Activated T-cell treated with anti-CD3 and anti-CD28 coated beads, Interleukin-2, amount 50 U/mL, for 72 hours (primary cell): Measurements from ENCODE around the gene SCGB3A2. TPM values are rescaled to one million over a fixed set of nuclear protein-coding genes. Genes with fewer than 3 reads are reported as not detected.
A peak's percentile ranks its signal among the peaks of the same experiment; 100 is the strongest.

Experiments
- ATAC-seq, 2 donors: fragments of 150-1000 bp; cut with Tn5 transposase; replicated peaks in 1 of 2; 2 replicates each; pipeline ENCODE4 v1.10.0; 2021; ENCODE audit warnings: moderate library complexity in 2 of 2, mild to moderate bottlenecking in 1 of 2
- DNase-seq, 2 donors: peaks; one replicate each; pipeline ENCODE4 v3.0.0; 2021 to 2022; ENCODE audit warnings: mixed read lengths in 1 of 2
- H3K27ac Mint-ChIP-seq: one replicate; pipeline ENCODE4 v1.8.0; 2022; ENCODE audit warnings: mild to moderate bottlenecking, moderate library complexity, mixed read lengths
- H3K27me3 Mint-ChIP-seq: one replicate; pipeline ENCODE4 v1.8.0; 2022; ENCODE audit warnings: low read depth, mixed read lengths
- H3K36me3 Mint-ChIP-seq, 2 donors: one replicate each; pipeline ENCODE4 v1.8.0; 2022; ENCODE audit warnings: mixed read lengths in 2 of 2, mild to moderate bottlenecking in 1 of 2; ENCODE audit not compliant: insufficient read depth in 2 of 2
- H3K4me1 Mint-ChIP-seq: one replicate; pipeline ENCODE4 v1.8.0; 2022; ENCODE audit warnings: low read depth, mixed read lengths
- H3K4me3 Mint-ChIP-seq, 2 donors: one replicate each; pipeline ENCODE4 v1.8.0; 2022; ENCODE audit warnings: mild to moderate bottlenecking in 2 of 2, mixed read lengths in 2 of 2, moderate library complexity in 2 of 2
- H3K9me3 Mint-ChIP-seq, 2 donors: one replicate each; pipeline ENCODE4 v1.8.0; 2022; ENCODE audit warnings: mixed read lengths in 2 of 2
- total RNA-seq, 2 donors: library from RNA; stranded (reverse); gene quantifications; one replicate each; pipeline ENCODE4 v1.2.3, GENCODE V29; 2022

Gene SCGB3A2
- total RNA-seq, 2 donors from 2014 or later: not detected

DNA sequence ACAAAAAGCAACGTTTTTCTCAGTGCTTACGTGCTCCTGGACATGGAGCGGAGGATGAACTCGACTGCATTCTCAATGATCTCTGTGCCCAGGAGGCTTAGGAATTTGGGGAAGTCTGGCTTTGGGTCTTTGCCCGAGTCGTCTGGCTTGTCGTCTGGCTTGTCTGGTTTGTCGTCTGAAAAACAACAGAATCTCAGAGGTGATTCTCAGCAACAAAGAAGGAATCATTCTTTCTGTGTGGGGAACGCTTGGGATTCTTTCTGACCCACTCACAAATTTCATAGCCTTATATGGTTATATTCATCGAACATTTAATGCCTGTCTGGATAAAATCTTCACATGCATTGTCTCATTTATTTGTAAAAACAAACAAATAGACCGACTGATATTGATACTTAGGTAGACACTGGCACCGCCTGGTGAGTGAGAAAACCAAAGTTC, 23.1 kb downstream of the SCGB3A2 start:
- no peak for ATAC-seq
- no peaks in the 10 kb centered on the region for H3K36me3 Mint-ChIP-seq
- H3K9me3 Mint-ChIP-seq: no peaks in the 10 kb centered on the region
- H3K4me1 Mint-ChIP-seq: no peaks in the 10 kb centered on the region
- no peaks in the 10 kb centered on the region for H3K27me3 Mint-ChIP-seq
- H3K27ac Mint-ChIP-seq: no peak overlapping the region
- DNase-seq: no peak
- H3K4me3 Mint-ChIP-seq: no peak overlapping the region

DNA sequence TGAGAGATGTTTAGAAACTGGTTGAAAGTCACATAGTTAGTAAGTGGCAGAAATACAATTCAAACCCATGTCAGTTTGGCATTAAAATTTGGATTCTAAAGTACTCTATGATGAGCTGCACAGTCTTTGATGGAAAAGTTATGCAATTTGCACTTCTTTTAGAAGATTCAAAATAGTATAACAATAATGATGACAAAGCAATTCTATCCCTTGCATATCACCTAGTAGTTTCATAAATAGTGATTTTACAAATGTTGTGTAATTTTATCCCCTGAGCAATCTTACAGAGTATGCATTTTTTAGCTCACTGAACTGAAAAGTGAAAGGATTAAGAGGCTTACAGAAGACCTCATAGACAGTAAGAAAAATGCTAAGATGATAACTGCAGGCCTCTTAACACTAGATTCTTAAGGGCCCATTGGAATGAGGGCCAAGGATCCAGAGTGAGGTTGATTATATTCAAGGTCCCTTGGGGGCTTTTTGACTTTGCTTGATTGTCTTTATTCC, 24.2 kb downstream of the SCGB3A2 start:
- Mint-ChIP-seq H3K36me3 (no peaks in the 10 kb centered on the region), H3K4me3 (no peak overlapping the region), H3K27me3 (no peaks in the 10 kb centered on the region), H3K9me3 (no peaks in the 10 kb centered on the region), H3K4me1 (no peaks in the 10 kb centered on the region), H3K27ac (no peak overlapping the region)
- no peak for ATAC-seq
- DNase-seq: no peak

DNA sequence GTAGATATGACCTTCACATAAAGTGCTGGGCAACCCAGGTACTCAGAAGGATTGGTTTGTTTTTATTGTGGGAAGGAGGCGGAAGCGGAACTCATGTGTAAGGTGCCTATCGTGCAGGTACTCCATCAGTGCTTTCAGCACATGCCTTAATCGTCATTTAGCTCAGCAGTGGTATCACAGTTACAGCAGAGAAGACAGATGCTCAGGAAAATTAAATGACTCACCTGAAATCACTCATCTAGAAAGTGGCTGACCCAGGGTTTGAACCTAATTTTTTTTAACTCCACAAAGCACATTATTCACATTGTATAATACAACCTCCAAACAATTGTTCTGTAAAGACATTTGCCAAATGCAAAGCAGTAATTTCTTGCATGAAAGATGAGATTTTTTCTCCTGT, 25.6 kb downstream of the SCGB3A2 start:
- Mint-ChIP-seq H3K9me3 (no peaks in the 10 kb centered on the region), H3K4me3 (no peak overlapping the region), H3K27ac (no peak overlapping the region), H3K4me1 (no peaks in the 10 kb centered on the region), H3K36me3 (no peaks in the 10 kb centered on the region), H3K27me3 (no peaks in the 10 kb centered on the region)
- DNase-seq (no peak), ATAC-seq (peak in 1 of 2 donors; percentile 28)

DNA sequence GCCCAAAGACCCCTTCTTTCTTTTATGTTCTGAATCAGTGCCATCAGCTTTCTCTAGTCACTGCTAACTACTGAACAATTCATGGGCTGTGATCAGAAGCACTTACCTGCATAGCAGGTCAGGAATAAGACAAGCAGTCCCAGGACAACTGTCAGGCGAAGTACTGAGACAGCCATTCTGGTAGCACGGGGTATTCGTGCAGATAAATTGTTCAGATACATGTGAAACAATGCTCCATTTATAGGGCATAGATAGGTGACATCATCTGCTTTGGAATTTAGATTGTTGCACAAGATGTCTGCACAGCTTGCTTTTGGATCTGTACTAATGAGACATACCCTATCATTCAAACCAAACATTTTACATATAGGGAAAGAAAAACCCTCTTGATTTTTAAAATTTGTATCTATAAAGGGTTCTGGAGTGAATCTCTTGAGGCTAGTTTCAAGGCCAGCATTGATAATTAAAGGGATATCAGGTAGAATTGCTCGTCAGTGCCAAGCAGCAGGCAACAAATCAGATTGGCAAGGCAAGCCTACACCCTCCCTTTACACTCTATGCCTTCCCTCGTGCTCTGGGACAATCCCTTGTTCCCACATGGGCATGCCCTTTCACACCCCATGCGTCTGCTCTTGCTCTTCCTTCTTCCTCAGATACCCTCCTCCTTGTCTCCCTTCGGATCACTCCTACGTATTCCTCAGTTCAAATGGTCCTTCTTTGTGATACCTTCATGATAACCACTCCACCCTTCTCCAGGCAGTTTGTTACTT, 28.0 kb downstream of the SCGB3A2 start, which contains the start of gene C5orf46:
TSS of gene C5orf46 (minus strand) at position 213 of the 770 bp plus-strand sequence. CDS start at position 176, 37 bp downstream.
- no peaks in the 10 kb centered on the region for H3K9me3 Mint-ChIP-seq
- no peak for ATAC-seq

DNA sequence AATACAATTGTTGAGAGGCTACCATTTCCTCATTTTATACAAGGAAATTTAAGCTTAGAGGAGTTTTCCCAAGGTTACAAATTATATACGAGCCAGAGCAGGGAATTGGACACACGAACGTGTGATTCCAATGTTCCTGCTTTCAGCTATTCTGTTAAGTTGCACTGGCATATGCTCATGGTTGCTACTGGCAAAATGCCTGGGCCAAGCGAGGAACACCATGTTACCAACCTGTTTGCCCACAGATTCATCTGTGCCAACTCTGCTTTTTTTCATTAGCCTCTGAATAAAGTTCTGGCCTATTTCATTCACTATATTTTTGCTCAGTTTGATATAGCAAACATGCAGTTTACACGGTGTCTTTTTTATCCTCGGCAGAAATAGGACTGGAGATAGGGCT, 32.9 kb downstream of the SCGB3A2 start:
- DNase-seq (no peak), ATAC-seq (no peak)
- no peaks in the 10 kb centered on the region for H3K36me3 Mint-ChIP-seq
- no peaks in the 10 kb centered on the region for H3K4me1 Mint-ChIP-seq
- H3K4me3 Mint-ChIP-seq: no peak overlapping the region
- H3K27me3 Mint-ChIP-seq: no peaks in the 10 kb centered on the region
- H3K27ac Mint-ChIP-seq: no peak overlapping the region
- no peaks in the 10 kb centered on the region for H3K9me3 Mint-ChIP-seq

More for the DNA sequence above, 28.0 kb downstream of the SCGB3A2 start, which contains the start of gene C5orf46:
- DNase-seq: no peak
- Mint-ChIP-seq H3K4me3 (no peak within 1 kb of the TSS), H3K27me3 (no peaks in the 10 kb centered on the region), H3K27ac (no peak within 1 kb of the TSS), H3K36me3 (no peaks in the 10 kb centered on the region), H3K4me1 (no peaks in the 10 kb centered on the region)

DNA sequence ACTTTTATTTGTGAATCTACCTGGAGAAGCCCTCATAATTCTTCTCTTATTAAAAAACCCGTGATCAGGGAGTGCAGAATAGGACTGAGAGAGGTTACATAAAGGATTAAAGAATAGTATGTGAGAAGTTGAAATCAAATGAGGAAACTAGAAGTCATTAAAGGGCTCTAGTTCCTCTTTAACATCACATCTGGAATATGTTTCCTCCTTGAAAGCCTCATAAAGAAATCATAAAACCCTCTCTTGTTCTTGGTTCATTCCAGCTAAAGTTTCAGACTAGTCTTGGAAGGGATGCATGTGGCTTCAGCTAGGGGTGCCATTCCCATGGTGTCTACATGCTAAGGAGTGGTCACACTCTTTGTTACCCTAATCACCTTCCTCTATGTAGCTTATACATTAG, 33.5 kb downstream of the SCGB3A2 start:
- Mint-ChIP-seq H3K4me3 (no peak overlapping the region), H3K36me3 (no peaks in the 10 kb centered on the region)

DNA sequence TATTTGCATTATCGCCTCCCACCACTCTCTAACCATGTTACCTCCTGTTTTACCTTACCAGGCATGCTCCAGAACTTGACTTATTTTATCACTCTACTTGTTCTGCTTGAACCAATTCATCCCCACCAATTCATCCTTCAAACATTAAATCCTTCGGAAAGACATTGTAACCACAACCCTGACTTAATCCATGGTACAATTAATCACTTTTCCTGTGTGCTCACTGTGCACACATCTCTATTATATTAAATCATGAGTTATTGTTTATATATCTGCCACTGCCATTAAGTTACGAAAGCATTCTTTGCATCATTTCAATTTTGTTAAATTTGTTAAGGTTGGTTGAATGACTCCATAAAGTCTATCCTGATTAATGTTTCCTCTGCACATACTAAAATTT, 35.3 kb downstream of the SCGB3A2 start:
- H3K27me3 Mint-ChIP-seq: no peaks in the 10 kb centered on the region
- H3K9me3 Mint-ChIP-seq: no peaks in the 10 kb centered on the region
- no peak overlapping the region for H3K4me3 Mint-ChIP-seq
- H3K27ac Mint-ChIP-seq: no peak overlapping the region
- H3K4me1 Mint-ChIP-seq: no peaks in the 10 kb centered on the region
- ATAC-seq: no peak
- DNase-seq: no peak
- H3K36me3 Mint-ChIP-seq: no peaks in the 10 kb centered on the region

More for the DNA sequence above, 33.5 kb downstream of the SCGB3A2 start:
- no peak for ATAC-seq
- Mint-ChIP-seq H3K27ac (no peak overlapping the region), H3K27me3 (no peaks in the 10 kb centered on the region), H3K4me1 (no peaks in the 10 kb centered on the region), H3K9me3 (no peaks in the 10 kb centered on the region)
- DNase-seq: no peak

DNA sequence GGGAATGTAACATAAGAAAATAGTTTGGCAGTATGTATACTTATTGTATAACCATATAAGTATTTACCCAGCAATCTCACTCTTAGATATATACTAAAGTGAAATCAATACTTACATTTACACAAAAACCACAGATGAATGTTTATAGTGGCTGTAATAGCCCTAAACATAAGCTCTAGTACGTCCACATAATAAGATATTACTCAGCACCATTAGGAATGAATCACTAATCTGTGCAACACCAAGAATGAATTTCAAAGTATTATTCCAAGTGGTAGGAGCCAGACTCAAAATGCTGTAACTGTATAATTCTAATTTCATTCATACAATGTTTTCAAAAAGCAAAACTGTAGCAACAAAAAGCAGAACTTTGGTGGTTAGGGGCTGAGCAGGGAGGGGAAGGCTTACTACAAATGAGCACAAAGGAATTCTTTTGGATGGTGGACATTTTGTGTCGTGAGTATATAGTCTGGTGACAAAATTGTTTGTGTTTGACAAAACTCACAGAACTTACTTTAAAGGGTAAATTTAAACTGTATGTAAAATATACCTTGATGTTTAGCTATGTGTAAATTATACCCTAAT, 39.7 kb downstream of the SCGB3A2 start:
- Mint-ChIP-seq H3K27ac (no peak overlapping the region), H3K9me3 (no peaks in the 10 kb centered on the region), H3K36me3 (no peaks in the 10 kb centered on the region), H3K4me1 (no peaks in the 10 kb centered on the region), H3K4me3 (no peak overlapping the region), H3K27me3 (no peaks in the 10 kb centered on the region)
- ATAC-seq: no peak
- no peak for DNase-seq

DNA sequence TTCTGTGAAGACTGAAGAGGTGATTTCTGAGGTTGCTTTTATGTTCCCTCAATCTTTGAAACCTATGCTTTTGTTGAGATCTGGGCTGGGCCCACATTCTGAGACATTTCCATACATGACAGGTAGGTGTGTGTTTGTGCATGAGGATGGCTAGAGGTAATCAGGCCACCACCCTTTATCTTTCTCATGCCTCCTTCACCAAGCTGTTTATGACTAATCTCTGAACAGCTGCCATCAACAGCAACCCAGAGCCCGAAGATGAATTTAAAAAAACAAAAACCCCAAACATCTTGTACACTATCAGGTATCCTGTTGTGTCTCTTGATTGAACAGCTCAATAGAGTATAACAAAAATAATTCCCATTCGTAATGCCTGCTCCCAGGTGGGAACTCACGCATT, 40.4 kb downstream of the SCGB3A2 start:
- DNase-seq (no peak), ATAC-seq (no peak)
- Mint-ChIP-seq H3K4me3 (no peak overlapping the region), H3K4me1 (no peaks in the 10 kb centered on the region), H3K27ac (no peak overlapping the region), H3K9me3 (no peaks in the 10 kb centered on the region), H3K36me3 (no peaks in the 10 kb centered on the region), H3K27me3 (no peaks in the 10 kb centered on the region)

DNA sequence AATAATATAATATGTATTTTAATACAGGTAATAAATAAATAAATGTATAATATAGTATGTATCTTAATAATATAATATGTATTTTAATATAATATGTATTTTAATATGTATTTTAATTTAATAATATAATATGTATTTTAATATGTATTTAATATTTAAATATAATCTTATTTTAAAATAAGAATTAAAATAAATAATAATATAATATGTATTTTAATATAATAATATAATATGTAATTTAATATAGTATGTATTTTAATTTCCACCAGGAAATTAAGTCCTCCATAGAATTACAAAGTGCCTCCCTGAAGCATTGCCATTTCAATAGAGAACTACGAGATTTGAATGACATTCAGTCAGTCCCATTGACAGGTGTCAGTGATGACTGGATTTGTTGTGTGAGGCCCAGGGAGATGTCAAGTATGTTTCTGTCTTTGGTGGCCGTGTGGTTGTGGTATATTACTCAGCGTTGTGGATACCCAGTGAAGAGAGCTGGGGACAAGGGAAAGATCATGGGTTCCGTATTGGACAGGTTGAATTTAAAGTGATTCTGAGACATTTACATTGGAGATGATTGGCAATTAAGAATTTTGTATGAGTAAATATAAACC, 42.0 kb downstream of the SCGB3A2 start:
- no peaks in the 10 kb centered on the region for H3K36me3 Mint-ChIP-seq
- no peak for ATAC-seq
- H3K27ac Mint-ChIP-seq: no peak overlapping the region
- no peaks in the 10 kb centered on the region for H3K4me1 Mint-ChIP-seq
- DNase-seq: no peak
- no peaks in the 10 kb centered on the region for H3K9me3 Mint-ChIP-seq
- H3K4me3 Mint-ChIP-seq: no peak overlapping the region
- H3K27me3 Mint-ChIP-seq: no peaks in the 10 kb centered on the region

DNA sequence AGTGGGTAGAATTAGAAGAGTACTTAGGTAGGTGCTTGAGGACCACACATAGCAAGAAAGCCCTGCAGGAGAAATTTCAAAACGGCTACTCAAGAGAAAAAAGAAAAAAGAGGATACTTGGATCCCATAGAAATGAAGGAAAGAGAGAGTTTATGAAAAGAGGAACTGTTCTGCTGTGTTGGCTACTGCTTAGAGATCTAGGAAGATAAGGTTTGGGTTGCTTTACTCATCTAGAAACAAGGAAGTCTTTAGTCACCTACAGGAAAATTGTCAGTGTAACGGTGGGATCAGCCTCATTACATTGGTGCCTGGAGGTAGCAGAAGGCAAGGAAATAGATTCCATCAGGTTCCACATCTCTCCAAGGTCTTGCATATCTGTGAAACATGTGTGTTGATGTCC, 42.6 kb downstream of the SCGB3A2 start:
- H3K27ac Mint-ChIP-seq: no peak overlapping the region
- no peaks in the 10 kb centered on the region for H3K27me3 Mint-ChIP-seq
- no peaks in the 10 kb centered on the region for H3K9me3 Mint-ChIP-seq
- no peaks in the 10 kb centered on the region for H3K36me3 Mint-ChIP-seq
- no peak overlapping the region for H3K4me3 Mint-ChIP-seq
- ATAC-seq (no peak), DNase-seq (no peak)
- H3K4me1 Mint-ChIP-seq: no peaks in the 10 kb centered on the region

DNA sequence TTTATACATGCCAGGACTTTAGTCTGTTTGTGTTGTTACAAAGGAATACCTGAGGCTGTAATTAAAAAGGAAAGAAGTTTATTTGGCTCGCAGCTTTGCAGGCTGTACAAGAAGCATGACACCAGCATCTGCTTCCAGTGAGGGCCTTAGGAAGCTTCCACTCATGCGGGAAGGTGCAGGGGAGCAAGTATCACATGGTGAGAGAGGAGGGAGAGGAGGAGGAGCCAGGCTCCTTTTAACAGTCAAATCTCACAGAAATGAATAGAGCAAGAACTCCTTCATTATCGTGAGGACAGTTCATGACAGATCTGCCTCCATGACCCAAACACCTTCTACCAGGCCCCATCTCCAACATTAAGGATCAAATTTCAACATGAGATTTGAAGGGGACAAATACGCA, 46.5 kb downstream of the SCGB3A2 start:
- ATAC-seq: no peak
- Mint-ChIP-seq H3K9me3 (peaks cover 2 to 4% of the 10 kb centered on the region in 2 donors), H3K27ac (no peak overlapping the region), H3K27me3 (no peaks in the 10 kb centered on the region), H3K4me3 (no peak overlapping the region), H3K36me3 (no peaks in the 10 kb centered on the region), H3K4me1 (no peaks in the 10 kb centered on the region)
- no peak for DNase-seq

DNA sequence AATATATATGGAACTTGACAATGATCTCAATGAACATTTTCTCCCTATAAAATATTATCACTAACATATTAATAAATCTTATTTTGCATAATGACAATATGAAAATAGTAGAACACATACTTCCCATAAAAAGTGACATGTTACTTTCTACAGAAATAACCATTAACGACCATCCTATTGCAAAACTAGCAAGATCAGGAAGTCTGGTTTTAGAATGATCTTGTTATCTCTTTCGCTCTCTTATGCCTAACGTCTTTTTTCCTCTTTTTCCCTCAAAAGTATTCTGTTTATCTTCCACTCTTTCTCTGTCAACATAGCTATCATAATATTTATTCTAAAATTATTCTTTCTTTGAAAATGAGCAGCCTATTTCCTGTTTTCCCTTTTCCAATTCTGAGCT, 49.4 kb downstream of the SCGB3A2 start:
- ATAC-seq (no peak), DNase-seq (no peak)
- Mint-ChIP-seq H3K9me3 (peaks cover 2 to 4% of the 10 kb centered on the region in 2 donors), H3K4me3 (no peak overlapping the region), H3K36me3 (no peaks in the 10 kb centered on the region), H3K27me3 (peaks cover 6% of the 10 kb centered on the region), H3K27ac (no peak overlapping the region), H3K4me1 (no peaks in the 10 kb centered on the region)
